Right ventricle myocardium inferior (tissue), 1 donor: Measurements from ENCODE around the gene EIF2S1. TPM values are rescaled to one million over a fixed set of nuclear protein-coding genes. Genes with fewer than 3 reads are reported as not detected.

Experiments used
- ATAC-seq: fragments of 200-7000 bp; cut with Tn5 transposase; one replicate; pipeline ENCODE4 v1.9.1; 2020; ENCODE audit warnings: mild to moderate bottlenecking, moderate library complexity
- DNase-seq: peaks from one replicate; pipeline ENCODE4 v3.0.0; 2021; ENCODE audit errors: missing footprints
- intact Hi-C: fragments of 100-400 bp; cut with DNase I; formaldehyde crosslinking; loops from one replicate; pipeline ENCODE4 v1.11.0; 2022
- total RNA-seq: library from RNA; stranded (reverse); fragmentation: NEBNext Ultra II Directional; extraction: Animal tissue kit (Norgen Biotek cat#: 25700); gene quantifications from one replicate; pipeline ENCODE4 v1.2.1, GENCODE V29; 2021
- donor health status: DM: no; HTN: yes; CAD: no; lungs with severe emphysema.

The EIF2S1 gene
- total RNA-seq, 1 donor from 2014 or later: 101 TPM

GRCh38 chr14:67425608-67426007 is 65.5 kb downstream of the EIF2S1 start:
- no peak for ATAC-seq
- no peak for DNase-seq
- intact Hi-C loops: loop anchor here (2.0 to 10.0 kb wide), 3 partner anchors 59 to 279 kb away; partner anchors contain the start of gene RDH12

DNA sequence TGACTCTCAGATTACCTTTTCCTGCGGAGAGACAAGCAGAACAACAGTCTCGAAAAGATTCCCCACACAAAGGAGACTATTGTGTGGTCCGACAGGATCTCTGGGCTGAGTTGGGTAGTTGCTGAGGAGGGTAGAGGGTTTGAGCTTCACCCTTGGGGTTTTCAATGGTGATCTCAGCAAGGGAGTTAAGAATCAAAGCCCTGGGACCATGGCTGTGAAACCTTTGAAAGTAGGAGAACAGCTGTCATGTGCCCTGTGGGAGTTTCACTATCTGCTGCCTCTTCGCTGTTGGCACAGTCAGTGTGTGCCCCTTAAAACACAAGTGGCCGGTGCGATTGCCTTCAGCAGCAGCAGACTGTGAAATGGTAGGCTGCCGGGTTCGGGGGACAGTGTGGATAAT is 66.0 kb downstream of the EIF2S1 start:
- DNase-seq (no peak), ATAC-seq (no peak)
- intact Hi-C loops: loop anchor here (2.0 to 10.0 kb wide), 3 partner anchors 59 to 279 kb away; partner anchors contain the start of gene RDH12

DNA sequence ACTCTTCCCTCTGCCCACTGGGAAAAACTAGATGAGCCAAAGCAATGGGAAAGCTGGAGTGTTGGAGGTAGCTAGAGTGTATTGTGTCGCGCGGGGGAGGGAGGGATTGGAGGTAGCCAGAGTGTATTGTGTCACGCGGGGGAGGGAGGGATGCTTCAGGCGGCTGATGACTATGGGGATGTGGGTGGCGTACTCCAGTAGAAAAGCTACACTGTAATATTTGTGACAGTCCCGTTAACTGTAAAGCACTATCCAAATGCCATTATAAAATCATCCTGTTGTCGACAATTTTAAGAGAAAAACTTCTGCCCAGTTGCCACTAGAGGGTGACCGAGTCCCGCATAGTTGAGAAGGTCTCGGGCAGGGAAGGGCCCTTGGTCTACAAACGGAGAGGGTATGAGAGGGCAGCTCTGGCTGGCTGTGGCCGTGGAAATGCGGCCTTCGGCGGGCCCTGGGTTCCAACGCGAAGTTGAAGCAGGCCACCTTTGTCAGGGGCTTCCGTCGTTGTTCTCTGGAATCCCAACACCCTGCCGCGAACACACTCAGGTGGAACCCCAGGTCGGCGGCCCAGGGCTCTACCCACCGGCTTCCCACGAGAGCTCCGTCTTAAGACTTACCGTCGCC is 67.0 kb downstream of the EIF2S1 start:
- DNase-seq: no peak
- ATAC-seq: peak; percentile 87
- intact Hi-C loops: loop anchor here (1.0 to 10.0 kb wide), 4 partner anchors 58 to 278 kb away; partner anchors contain the start of gene RDH12

- ATAC-seq: no peak
These were observed 68.4 kb downstream of the EIF2S1 start for GRCh38 chr14:67428501-67429031.

DNA sequence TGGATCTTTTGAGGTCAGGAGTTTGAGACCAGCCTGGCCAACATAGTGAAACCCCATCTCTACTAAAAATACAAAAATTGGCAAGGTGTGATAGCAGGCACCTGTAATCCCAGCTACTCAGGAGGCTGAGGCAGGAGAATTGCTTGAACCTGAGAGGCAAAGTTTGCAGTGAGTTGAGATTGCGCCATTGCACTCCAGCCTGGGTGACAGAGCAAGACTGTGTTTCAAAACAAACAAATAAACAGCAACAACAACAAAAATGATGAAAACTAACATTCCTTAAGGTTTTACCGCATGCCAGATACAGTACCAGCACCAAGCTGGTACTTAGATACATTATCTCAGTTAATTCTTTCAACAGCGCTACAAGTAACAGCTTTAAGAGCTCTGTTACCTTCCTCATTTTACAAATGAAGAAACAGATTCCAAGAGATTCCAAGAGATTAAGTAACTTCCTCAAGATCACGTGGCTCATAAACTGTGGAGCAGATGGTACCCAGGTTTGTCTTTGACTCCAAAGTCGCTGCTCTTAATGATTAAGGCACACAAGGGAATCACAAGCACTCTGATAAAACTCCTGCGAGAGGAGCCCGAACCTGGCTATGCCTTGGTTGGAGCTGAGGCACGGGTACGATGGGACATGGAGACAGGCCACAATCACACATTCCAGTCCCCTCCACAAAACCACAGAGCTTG is 69.5 kb downstream of the EIF2S1 start:
- DNase-seq (no peak), ATAC-seq (no peak)
- intact Hi-C loops: loop anchor here (5.0 to 10.0 kb wide), 2 partner anchors 83 to 275 kb away; partner anchors contain the start of gene RDH12

More at GRCh38 chr14:67428501-67429031, 68.4 kb downstream of the EIF2S1 start:
- DNase-seq: no peak
- intact Hi-C loops: loop anchor here (5.0 to 10.0 kb wide), 2 partner anchors 84 to 276 kb away; partner anchors contain the start of gene RDH12

DNA sequence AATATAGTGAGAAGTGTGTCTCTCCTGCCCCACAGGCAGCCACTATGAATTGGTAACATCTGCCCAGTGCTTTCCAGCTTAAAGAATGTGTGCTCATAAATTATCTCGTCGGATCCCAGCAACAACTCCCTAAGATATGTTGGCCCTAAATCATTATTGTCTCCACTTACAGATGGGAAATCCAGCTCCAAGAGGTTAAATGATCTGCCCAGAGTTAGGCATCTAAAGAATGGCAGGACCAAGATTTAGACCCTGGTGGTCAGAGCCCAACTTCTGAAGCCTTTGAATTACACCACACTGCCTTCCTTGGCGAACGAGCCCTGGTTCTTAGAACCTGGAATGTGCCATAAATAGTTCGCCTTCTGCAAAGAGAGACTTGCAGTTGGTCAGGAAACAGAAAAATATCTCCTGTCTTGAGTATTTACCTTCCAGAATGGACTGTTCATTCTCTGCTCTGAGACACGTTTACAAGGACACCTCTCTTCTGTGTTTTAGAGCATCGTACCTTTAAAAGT is 72.0 kb downstream of the EIF2S1 start:
- intact Hi-C loops: no loop called here
- no peak for ATAC-seq
- no peak for DNase-seq

DNA sequence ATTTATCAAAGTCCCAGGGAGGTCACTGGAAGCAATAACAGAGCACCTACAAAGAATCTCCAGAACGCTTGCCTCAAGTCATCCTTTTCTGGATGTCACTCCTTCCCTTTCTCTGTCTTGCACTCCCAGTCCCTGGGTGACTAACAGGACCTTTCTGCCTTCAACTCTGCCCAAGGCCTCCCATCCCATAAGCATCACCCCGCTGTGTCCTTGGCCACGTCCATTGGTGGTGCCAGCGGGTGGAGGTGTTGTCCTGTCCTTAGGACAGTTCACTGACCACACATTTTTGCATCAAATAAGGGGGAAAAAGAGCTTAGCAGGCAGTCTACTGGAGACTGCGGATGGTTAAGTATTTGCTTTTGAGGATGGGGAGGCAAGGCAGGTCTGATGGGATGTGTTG is 75.5 kb downstream of the EIF2S1 start:
- intact Hi-C loops: no loop called here
- ATAC-seq (peak; percentile 44), DNase-seq (no peak)

Other genes starting within 250 kb of the EIF2S1 start
- not detected for gene GARIN2, start 170.9 kb upstream of the EIF2S1 start, total RNA-seq
- gene PALS1, start 118.9 kb upstream of the EIF2S1 start, total RNA-seq: 14.7 TPM
- 156 TPM for gene ATP6V1D, start 524 bp upstream of the EIF2S1 start, total RNA-seq
- gene PLEK2, start 51.8 kb downstream of the EIF2S1 start, total RNA-seq: not detected
- 4.2 TPM for gene TMEM229B, start 128.4 kb downstream of the EIF2S1 start, total RNA-seq
- gene PLEKHH1, start 173.0 kb downstream of the EIF2S1 start, total RNA-seq: 7.3 TPM
- 11.8 TPM for gene PIGH, start 239.9 kb downstream of the EIF2S1 start, total RNA-seq